Suprapubic skin (tissue), 4 donors: Measurements from ENCODE around the gene LRRIQ1. TPM values are rescaled to one million over a fixed set of nuclear protein-coding genes. Genes with fewer than 3 reads are reported as not detected.

ENCODE experiments used
- DNase-seq, 2 donors: peaks; one replicate each; pipeline ENCODE4 v3.0.0-alpha.2; 2019; ENCODE audit warnings: low spot score in 2 of 2
- H3K27ac ChIP-seq: fragments of 200-600 bp; sonication (generic); one replicate; pipeline ENCODE4 v1.5.1; 2019
- H3K27me3 ChIP-seq: fragments of 200-600 bp; sonication (generic); one replicate; pipeline ENCODE4 v1.5.1; 2019
- H3K36me3 ChIP-seq: fragments of 200-600 bp; sonication (generic); one replicate; pipeline ENCODE4 v1.5.1; 2019
- H3K4me1 ChIP-seq: fragments of 200-600 bp; sonication (generic); one replicate; pipeline ENCODE4 v1.5.1; 2019
- H3K4me3 ChIP-seq: fragments of 200-600 bp; sonication (generic); one replicate; pipeline ENCODE4 v1.5.1; 2019; ENCODE audit warnings: mild to moderate bottlenecking
- H3K9me3 ChIP-seq: fragments of 200-600 bp; sonication (generic); one replicate; pipeline ENCODE4 v1.5.1; 2019
- EP300 ChIP-seq: sonication (generic); formaldehyde crosslinking; IDR thresholded peaks from one replicate; pipeline ENCODE4 v1.6.1; 2017; ENCODE audit warnings: antibody characterized with exemption
- POLR2A ChIP-seq, 2 donors: fragments of 450-650 bp; IDR thresholded peaks; one replicate each; pipeline ENCODE4 v1.6.1; 2017; ENCODE audit warnings: antibody characterized with exemption in 2 of 2, mild to moderate bottlenecking in 2 of 2, moderate library complexity in 2 of 2
- POLR2AphosphoS5 ChIP-seq, 3 donors: sonication (generic); formaldehyde crosslinking; IDR thresholded peaks; one replicate each; pipeline ENCODE4 v1.6.1; 2017; ENCODE audit warnings: antibody characterized with exemption in 3 of 3
- WGBS: methylation state at CpG from one replicate; pipeline ENCODE4 v1.1.5; 2018; 5-methylcytosine and 5-hydroxymethylcytosine counted together
- total RNA-seq, 4 donors: library from RNA; depleted of rRNA; stranded (reverse); fragments of >200 nt; gene quantifications; one replicate each; pipeline ENCODE4 v1.1.0, GENCODE V29; 2016
- TF ChIP-seq, protein P1 (sequence below), 2 donors: fragments of 200-600 bp in 1 of 2; fragments of 450-650 bp in 1 of 2; sonication (generic) in 1 of 2; IDR thresholded peaks; one replicate each; pipeline ENCODE4 v1.5.1; 2016 to 2019; ENCODE audit warnings: antibody characterized with exemption in 2 of 2, mild to moderate bottlenecking in 1 of 2, moderate library complexity in 1 of 2

Gene LRRIQ1
- total RNA-seq, 4 donors from 2014 or later: 0.16 TPM; not detected in 3

DNA sequence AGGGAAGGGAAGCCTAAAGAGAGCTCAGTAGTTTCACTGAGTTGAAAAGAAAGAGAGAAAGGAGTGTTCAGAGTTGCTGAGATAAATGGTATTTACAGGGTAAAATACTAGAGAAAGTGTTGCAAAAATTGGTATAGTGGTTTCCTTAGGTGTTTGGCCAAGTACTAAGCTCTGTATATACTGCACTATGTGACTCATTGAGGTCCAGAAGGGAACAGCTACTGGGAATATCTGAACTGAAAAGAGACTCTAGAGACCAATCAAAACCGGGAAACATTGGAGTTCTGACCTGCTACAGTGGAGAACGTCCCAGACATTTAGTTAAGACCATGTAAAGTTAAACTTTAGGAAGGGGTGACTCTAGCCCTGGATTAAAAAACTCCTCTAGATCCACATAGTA lies 201.2 kb downstream of the LRRIQ1 start:
- no peaks in the 10 kb centered on the region for H3K36me3 ChIP-seq
- no peaks in the 10 kb centered on the region for H3K9me3 ChIP-seq
- TF ChIP-seq EP300 (no peak), POLR2AphosphoS5 (IDR thresholded peaks at IDR 0.05) (no peak), POLR2A (IDR thresholded peaks at IDR 0.05) (no peak)
- TF ChIP-seq, protein P1, sequence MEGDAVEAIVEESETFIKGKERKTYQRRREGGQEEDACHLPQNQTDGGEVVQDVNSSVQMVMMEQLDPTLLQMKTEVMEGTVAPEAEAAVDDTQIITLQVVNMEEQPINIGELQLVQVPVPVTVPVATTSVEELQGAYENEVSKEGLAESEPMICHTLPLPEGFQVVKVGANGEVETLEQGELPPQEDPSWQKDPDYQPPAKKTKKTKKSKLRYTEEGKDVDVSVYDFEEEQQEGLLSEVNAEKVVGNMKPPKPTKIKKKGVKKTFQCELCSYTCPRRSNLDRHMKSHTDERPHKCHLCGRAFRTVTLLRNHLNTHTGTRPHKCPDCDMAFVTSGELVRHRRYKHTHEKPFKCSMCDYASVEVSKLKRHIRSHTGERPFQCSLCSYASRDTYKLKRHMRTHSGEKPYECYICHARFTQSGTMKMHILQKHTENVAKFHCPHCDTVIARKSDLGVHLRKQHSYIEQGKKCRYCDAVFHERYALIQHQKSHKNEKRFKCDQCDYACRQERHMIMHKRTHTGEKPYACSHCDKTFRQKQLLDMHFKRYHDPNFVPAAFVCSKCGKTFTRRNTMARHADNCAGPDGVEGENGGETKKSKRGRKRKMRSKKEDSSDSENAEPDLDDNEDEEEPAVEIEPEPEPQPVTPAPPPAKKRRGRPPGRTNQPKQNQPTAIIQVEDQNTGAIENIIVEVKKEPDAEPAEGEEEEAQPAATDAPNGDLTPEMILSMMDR (IDR thresholded peaks at IDR 0.05): no peak
- no peaks in the 10 kb centered on the region for H3K4me1 ChIP-seq
- no peak for DNase-seq
- H3K27ac ChIP-seq: no peak overlapping the region
- 46% methylated on average over 2 of the region's 2 CpGs for WGBS
- no peaks in the 10 kb centered on the region for H3K27me3 ChIP-seq
- H3K4me3 ChIP-seq: no peak overlapping the region

GRCh38 chr12:85244561-85244960 lies 208.4 kb downstream of the LRRIQ1 start:
- H3K27me3 ChIP-seq: no peaks in the 10 kb centered on the region
- WGBS: 45% methylated on average over 3 of the region's 3 CpGs

GRCh38 chr12:85253853-85254252 lies 217.7 kb downstream of the LRRIQ1 start:
- DNase-seq: no peak
- WGBS: 46% methylated on average over 4 of the region's 4 CpGs
- Histone ChIP-seq H3K4me1 (no peaks in the 10 kb centered on the region), H3K27ac (no peak overlapping the region), H3K36me3 (no peaks in the 10 kb centered on the region), H3K9me3 (no peaks in the 10 kb centered on the region), H3K27me3 (no peaks in the 10 kb centered on the region), H3K4me3 (no peak overlapping the region)
- TF ChIP-seq, protein P1 (IDR thresholded peaks at IDR 0.05): no peak
- TF ChIP-seq EP300 (no peak), POLR2AphosphoS5 (IDR thresholded peaks at IDR 0.05) (no peak), POLR2A (IDR thresholded peaks at IDR 0.05) (no peak)

More at GRCh38 chr12:85244561-85244960, 208.4 kb downstream of the LRRIQ1 start:
- H3K4me1 ChIP-seq: no peaks in the 10 kb centered on the region
- no peaks in the 10 kb centered on the region for H3K9me3 ChIP-seq
- H3K27ac ChIP-seq: no peak overlapping the region
- H3K4me3 ChIP-seq: no peak overlapping the region
- no peak for TF ChIP-seq EP300
- TF ChIP-seq POLR2A (IDR thresholded peaks at IDR 0.05): no peak
- TF ChIP-seq, protein P1 (IDR thresholded peaks at IDR 0.05): no peak
- TF ChIP-seq POLR2AphosphoS5 (IDR thresholded peaks at IDR 0.05): no peak
- no peak for DNase-seq
- H3K36me3 ChIP-seq: no peaks in the 10 kb centered on the region

DNA sequence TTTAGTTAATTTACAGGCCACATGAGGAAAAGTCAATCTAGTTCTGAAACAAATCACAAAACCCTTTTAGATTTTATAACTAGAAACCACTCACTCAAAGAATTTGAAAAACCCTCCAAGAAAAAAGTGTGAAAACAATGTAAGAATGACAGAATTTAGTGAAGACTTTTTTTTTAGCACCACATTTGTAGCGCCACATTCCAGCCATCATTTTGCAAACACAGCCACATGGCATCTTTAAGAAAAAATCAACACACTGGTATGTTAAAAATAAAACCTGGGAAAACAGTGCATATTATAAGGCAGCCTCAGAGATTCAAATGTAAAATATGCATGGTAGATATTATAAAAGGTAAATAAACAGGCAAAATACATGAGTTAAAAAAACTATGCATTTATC lies 221.5 kb downstream of the LRRIQ1 start:
- Histone ChIP-seq H3K4me3 (no peak overlapping the region), H3K4me1 (no peaks in the 10 kb centered on the region), H3K27me3 (no peaks in the 10 kb centered on the region), H3K9me3 (no peaks in the 10 kb centered on the region), H3K27ac (no peak overlapping the region), H3K36me3 (no peaks in the 10 kb centered on the region)
- 83% methylated on average over 1 of the region's 1 CpG for WGBS
- DNase-seq: no peak
- TF ChIP-seq POLR2AphosphoS5 (IDR thresholded peaks at IDR 0.05) (no peak), EP300 (no peak), POLR2A (IDR thresholded peaks at IDR 0.05) (no peak)
- TF ChIP-seq, protein P1 (IDR thresholded peaks at IDR 0.05): no peak

DNA sequence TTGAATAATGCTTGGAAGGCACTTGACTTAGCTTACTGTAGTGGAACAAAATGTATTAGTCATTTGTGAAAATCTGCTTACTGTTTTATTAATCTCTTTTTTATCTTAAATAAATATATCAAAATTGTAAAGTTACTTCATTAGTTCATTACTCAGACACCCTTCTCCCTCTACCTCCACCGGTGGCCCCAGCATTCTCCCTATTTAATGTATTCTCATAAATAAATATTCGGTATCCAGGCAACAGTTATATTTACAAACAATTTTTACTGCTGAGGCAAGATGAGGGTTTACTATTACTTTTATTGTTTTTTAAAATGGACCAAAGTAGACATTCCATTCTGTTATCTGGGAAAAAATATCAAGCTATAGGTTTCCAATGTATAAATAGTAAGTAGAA lies 224.3 kb downstream of the LRRIQ1 start:
- no peaks in the 10 kb centered on the region for H3K9me3 ChIP-seq
- WGBS: 80% methylated on average over 2 of the region's 2 CpGs
- no peak overlapping the region for H3K27ac ChIP-seq
- H3K4me3 ChIP-seq: no peak overlapping the region
- TF ChIP-seq, protein P1 (IDR thresholded peaks at IDR 0.05): no peak
- TF ChIP-seq EP300: no peak
- no peak for TF ChIP-seq POLR2AphosphoS5 (IDR thresholded peaks at IDR 0.05)
- TF ChIP-seq POLR2A (IDR thresholded peaks at IDR 0.05): no peak
- no peaks in the 10 kb centered on the region for H3K36me3 ChIP-seq
- H3K4me1 ChIP-seq: no peaks in the 10 kb centered on the region
- DNase-seq: no peak
- no peaks in the 10 kb centered on the region for H3K27me3 ChIP-seq
